HUES48 (cell line): ENCODE measurements around the gene CFAP97D2.
"Not testable (repeated sequence)": the region's sequence is repeated elsewhere in the genome, so short reads cannot be mapped to it uniquely, and the experiment has no call there.

ENCODE experiments used
- H3K27ac ChIP-seq: one replicate; pipeline ENCODE4 v1.7.0; 2013; ENCODE audit warnings: low read depth, low read length, inconsistent platforms
- H3K27me3 ChIP-seq: 2 replicates; pipeline ENCODE4 v1.6.1; 2013; ENCODE audit warnings: mild to moderate bottlenecking, low read length; ENCODE audit not compliant: control insufficient read depth, insufficient read depth
- H3K36me3 ChIP-seq: 2 replicates; pipeline ENCODE4 v1.6.1; 2013; ENCODE audit warnings: low read length; ENCODE audit not compliant: control insufficient read depth, insufficient read depth
- H3K4me1 ChIP-seq: 2 replicates; pipeline ENCODE4 v1.6.1; 2013; ENCODE audit warnings: mild to moderate bottlenecking, low read length; ENCODE audit not compliant: control insufficient read depth, insufficient read depth
- H3K4me3 ChIP-seq: 2 replicates; pipeline ENCODE4 v1.5.1; 2013; ENCODE audit warnings: mild to moderate bottlenecking, low read depth, low read length
- H3K9ac ChIP-seq: 2 replicates; pipeline ENCODE4 v1.6.1; 2013; ENCODE audit warnings: mild to moderate bottlenecking, low read depth, low read length, moderate library complexity
- H3K9me3 ChIP-seq: 2 replicates; pipeline ENCODE4 v1.6.1; 2013; ENCODE audit warnings: low read length; ENCODE audit not compliant: control insufficient read depth, insufficient read depth

The CFAP97D2 gene

GRCh38 chr13:114263578-114263977 is 84.5 kb downstream of the CFAP97D2 start:
- Histone ChIP-seq H3K27ac (no peak overlapping the region), H3K4me3 (no peak overlapping the region), H3K9ac (no peak overlapping the region), H3K4me1 (peaks cover 3% of the 10 kb centered on the region; the same call in 1 of the 2 replicates), H3K9me3 (no peaks in the 10 kb centered on the region), H3K27me3 (no peaks in the 10 kb centered on the region), H3K36me3 (peaks cover 99% of the 10 kb centered on the region)

- H3K27me3 ChIP-seq, H3K4me1 ChIP-seq, H3K4me3 ChIP-seq, H3K9me3 ChIP-seq, H3K27ac ChIP-seq, H3K9ac ChIP-seq: not testable (repeated sequence)
- H3K36me3 ChIP-seq, result peaks cover 99% of the 10 kb centered on the region
These were observed 85.3 kb downstream of the CFAP97D2 start for GRCh38 chr13:114264313-114264712.

GRCh38 chr13:114264886-114265611 is 86.0 kb downstream of the CFAP97D2 start:
- Histone ChIP-seq H3K9ac (no peak overlapping the region), H3K4me3 (no peak overlapping the region), H3K27ac (no peak overlapping the region), H3K4me1 (no peaks in the 10 kb centered on the region), H3K27me3 (no peaks in the 10 kb centered on the region), H3K36me3 (peaks cover 97% of the 10 kb centered on the region), H3K9me3 (no peaks in the 10 kb centered on the region)

- no peaks in the 10 kb centered on the region for H3K27me3 ChIP-seq
- H3K9me3 ChIP-seq, result no peaks in the 10 kb centered on the region
- H3K36me3 ChIP-seq, result peaks cover 92% of the 10 kb centered on the region
- H3K4me3 ChIP-seq, result no peak overlapping the region
- H3K9ac ChIP-seq, result no peak overlapping the region
- H3K27ac ChIP-seq, result no peak overlapping the region
- no peaks in the 10 kb centered on the region for H3K4me1 ChIP-seq
These were observed 87.2 kb downstream of the CFAP97D2 start for GRCh38 chr13:114266241-114266640.

- Histone ChIP-seq H3K36me3 (peaks cover 87% of the 10 kb centered on the region), H3K9me3 (no peaks in the 10 kb centered on the region), H3K27me3 (no peaks in the 10 kb centered on the region), H3K4me1 (no peaks in the 10 kb centered on the region), H3K9ac (no peak overlapping the region), H3K27ac (no peak overlapping the region), H3K4me3 (no peak overlapping the region)
These were observed 89.6 kb downstream of the CFAP97D2 start for GRCh38 chr13:114268344-114269280.

- no peaks in the 10 kb centered on the region for H3K4me1 ChIP-seq
- no peak overlapping the region for H3K4me3 ChIP-seq
- peaks cover 87% of the 10 kb centered on the region for H3K36me3 ChIP-seq
- H3K27me3 ChIP-seq, result no peaks in the 10 kb centered on the region
- H3K9me3 ChIP-seq, result no peaks in the 10 kb centered on the region
- H3K9ac ChIP-seq, result no peak overlapping the region
- no peak overlapping the region for H3K27ac ChIP-seq
These were observed 90.3 kb downstream of the CFAP97D2 start for GRCh38 chr13:114269281-114269770.
